Mammary epithelial cell (primary cell): ENCODE results near the gene SPATA32.

ENCODE experiments used
- CTCF ChIP-seq, 2 donors: IDR thresholded peaks in 1 of 2; conservative IDR thresholded peaks in 1 of 2; 2 replicates each; pipeline ENCODE4 v1.5.1; 2011 to 2012; ENCODE audit warnings: inconsistent platforms in 2 of 2, low read length in 2 of 2, mild to moderate bottlenecking in 2 of 2, control low read depth in 1 of 2, low read depth in 1 of 2; ENCODE audit not compliant: insufficient read depth in 1 of 2; ENCODE audit errors: extremely low read depth in 1 of 2
- EZH2 ChIP-seq: IDR thresholded peaks from 2 replicates; pipeline ENCODE4 v1.6.1; 2012; ENCODE audit warnings: low read length, inconsistent platforms, borderline replicate concordance

GRCh38 chr17:45282683-45283644, 21.1 kb upstream of the SPATA32 start:
- TF ChIP-seq CTCF (conservative IDR thresholded peaks at IDR 0.05 in 1 of 2, IDR thresholded peaks at IDR 0.05 in 1 of 2; ENCODE audit: extremely low read depth in 1 of 2, insufficient read depth in 1 of 2, low read depth in 1 of 2, low read length in 2 of 2) (no peak), EZH2 (no peak)
